SHP77 (cell line): Measurements from ENCODE around the gene PPARA.
A peak's percentile ranks its signal among the peaks of the same experiment; 100 is the strongest.

Experiments
- DNase-seq, 2 experiments: peaks; one replicate each; lab custom pipeline; 2025; lab: John Stamatoyannopoulos, UW

PPARA gene

GRCh38 chr22:46213052-46213451, 62.7 kb downstream of the PPARA start:
- DNase-seq = no peak

GRCh38 chr22:46214149-46214548, 63.8 kb downstream of the PPARA start:
- no peak for DNase-seq

GRCh38 chr22:46214616-46215015, 64.3 kb downstream of the PPARA start:
- DNase-seq = no peak

- peak in 1 of 2 experiments; percentile 57 for DNase-seq
Measured at GRCh38 chr22:46219636-46220035, 69.3 kb downstream of the PPARA start.

- no peak for DNase-seq
Measured at GRCh38 chr22:46220921-46221320, 70.6 kb downstream of the PPARA start.

GRCh38 chr22:46224044-46224897, 73.9 kb downstream of the PPARA start:
- no peak for DNase-seq

- DNase-seq = no peak
Measured at GRCh38 chr22:46224898-46225290, 74.6 kb downstream of the PPARA start.

- DNase-seq = no peak
Measured at GRCh38 chr22:46225631-46226030, 75.3 kb downstream of the PPARA start.

GRCh38 chr22:46226577-46226976, 76.3 kb downstream of the PPARA start:
- DNase-seq = no peak

GRCh38 chr22:46229701-46230100, 79.4 kb downstream of the PPARA start:
- no peak for DNase-seq

- DNase-seq = no peak
Measured at GRCh38 chr22:46230262-46230901, 80.1 kb downstream of the PPARA start.

- peak in 1 of 2 experiments; percentile 14 for DNase-seq
Measured at GRCh38 chr22:46233231-46233630, 82.9 kb downstream of the PPARA start.

GRCh38 chr22:46234969-46235368, 84.6 kb downstream of the PPARA start:
- no peak for DNase-seq

GRCh38 chr22:46237453-46238124, 87.3 kb downstream of the PPARA start:
- no peak for DNase-seq

- no peak for DNase-seq
Measured at GRCh38 chr22:46238541-46238940, 88.2 kb downstream of the PPARA start.

GRCh38 chr22:46239261-46240048, 89.1 kb downstream of the PPARA start:
- no peak for DNase-seq

GRCh38 chr22:46240073-46240472, 89.7 kb downstream of the PPARA start:
- no peak for DNase-seq

GRCh38 chr22:46240506-46240905, 90.2 kb downstream of the PPARA start:
- no peak for DNase-seq

- no peak for DNase-seq
Measured at GRCh38 chr22:46240907-46241306, 90.6 kb downstream of the PPARA start.

- no peak for DNase-seq
Measured at GRCh38 chr22:46241396-46242007, 91.2 kb downstream of the PPARA start.

- DNase-seq = no peak
Measured at GRCh38 chr22:46242076-46242475, 91.8 kb downstream of the PPARA start.

- no peak for DNase-seq
Measured at GRCh38 chr22:46244771-46245170, 94.4 kb downstream of the PPARA start.
